Skeletal muscle satellite cell (primary cell): Measurements from ENCODE around the gene NFATC2.

Experiments used
- H3K27me3 ChIP-seq: 2 replicates; pipeline ENCODE4 v1.7.0; 2013; ENCODE audit warnings: low read length; ENCODE audit not compliant: control insufficient read depth, insufficient read depth
- H3K36me3 ChIP-seq: 2 replicates; pipeline ENCODE4 v1.7.0; 2013; ENCODE audit warnings: mild to moderate bottlenecking, control low read depth, low read length; ENCODE audit not compliant: insufficient read depth
- H3K4me1 ChIP-seq: 2 replicates; pipeline ENCODE4 v1.7.0; 2013; ENCODE audit warnings: low read length; ENCODE audit not compliant: control insufficient read depth, insufficient read depth
- H3K4me2 ChIP-seq: 2 replicates; pipeline ENCODE4 v1.7.0; 2013; ENCODE audit warnings: mild to moderate bottlenecking, low read length
- H3K4me3 ChIP-seq: 2 replicates; pipeline ENCODE4 v1.7.0; 2013; ENCODE audit warnings: low read length
- H3K9ac ChIP-seq: 2 replicates; pipeline ENCODE4 v1.7.0; 2013; ENCODE audit warnings: mild to moderate bottlenecking, low read depth, low read length, moderate library complexity
- H3K9me3 ChIP-seq: replicated peaks from 2 replicates; pipeline ENCODE4 v1.7.0; 2013; ENCODE audit warnings: mild to moderate bottlenecking, control low read depth, low read length

Gene NFATC2

DNA sequence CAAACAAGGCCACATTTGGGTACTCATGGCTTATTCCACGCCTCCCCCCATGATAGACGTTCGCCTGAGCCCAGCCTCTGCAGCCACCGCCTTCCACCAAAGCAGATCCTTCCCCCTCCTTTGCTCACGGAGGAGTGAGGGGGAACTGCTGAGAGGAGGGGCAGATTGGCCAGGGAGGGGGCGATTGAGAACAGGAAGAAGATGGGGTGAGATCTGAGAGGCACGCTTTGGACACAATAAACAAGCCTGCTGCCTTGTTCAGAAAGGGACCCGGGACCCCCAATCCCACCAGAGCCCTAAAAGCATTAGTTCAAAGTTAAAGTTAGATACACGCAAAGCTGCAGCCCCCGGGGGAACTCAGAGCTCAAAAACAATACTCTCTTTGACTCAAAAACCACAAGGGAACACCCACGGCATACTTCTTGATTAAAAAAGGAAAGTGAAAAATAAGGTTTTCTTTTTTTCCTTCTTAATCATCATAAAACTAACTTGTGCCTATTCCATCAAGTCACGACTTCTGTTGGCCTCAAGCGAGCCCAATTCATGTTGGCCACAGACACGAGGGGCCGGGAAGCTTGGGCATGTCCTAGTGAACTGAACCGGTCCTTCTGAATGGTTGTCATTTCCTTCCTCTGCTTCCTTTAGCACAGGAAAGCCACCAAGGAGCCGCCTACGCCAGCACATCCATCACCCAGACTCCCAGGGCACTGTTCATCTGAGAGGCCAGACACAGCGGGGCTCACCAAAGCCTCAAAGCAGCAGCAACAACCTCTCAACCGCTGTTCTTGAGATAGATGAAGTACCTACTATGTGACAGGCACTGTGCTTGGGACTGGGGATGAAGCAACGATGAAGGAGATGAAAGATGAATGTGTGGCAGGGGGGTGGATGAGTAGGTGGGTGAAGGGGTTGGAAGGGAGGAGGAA, 44.7 kb downstream of the NFATC2 start:
- H3K4me3 ChIP-seq = no peak overlapping the region
- no peaks in the 10 kb centered on the region for H3K4me1 ChIP-seq
- peaks cover 57% of the 10 kb centered on the region for H3K27me3 ChIP-seq
- H3K9me3 ChIP-seq = no peaks in the 10 kb centered on the region
- no peaks in the 10 kb centered on the region for H3K36me3 ChIP-seq
- H3K9ac ChIP-seq = no peak overlapping the region
- no peak overlapping the region for H3K4me2 ChIP-seq

- no peak overlapping the region for H3K4me3 ChIP-seq
- H3K9me3 ChIP-seq = no peaks in the 10 kb centered on the region
- H3K36me3 ChIP-seq = no peaks in the 10 kb centered on the region
- H3K4me1 ChIP-seq = no peaks in the 10 kb centered on the region
- no peak overlapping the region for H3K4me2 ChIP-seq
- peaks cover 49% of the 10 kb centered on the region for H3K27me3 ChIP-seq
- no peak overlapping the region for H3K9ac ChIP-seq
Observed at GRCh38 chr20:51496964-51497363, 45.6 kb downstream of the NFATC2 start.

DNA sequence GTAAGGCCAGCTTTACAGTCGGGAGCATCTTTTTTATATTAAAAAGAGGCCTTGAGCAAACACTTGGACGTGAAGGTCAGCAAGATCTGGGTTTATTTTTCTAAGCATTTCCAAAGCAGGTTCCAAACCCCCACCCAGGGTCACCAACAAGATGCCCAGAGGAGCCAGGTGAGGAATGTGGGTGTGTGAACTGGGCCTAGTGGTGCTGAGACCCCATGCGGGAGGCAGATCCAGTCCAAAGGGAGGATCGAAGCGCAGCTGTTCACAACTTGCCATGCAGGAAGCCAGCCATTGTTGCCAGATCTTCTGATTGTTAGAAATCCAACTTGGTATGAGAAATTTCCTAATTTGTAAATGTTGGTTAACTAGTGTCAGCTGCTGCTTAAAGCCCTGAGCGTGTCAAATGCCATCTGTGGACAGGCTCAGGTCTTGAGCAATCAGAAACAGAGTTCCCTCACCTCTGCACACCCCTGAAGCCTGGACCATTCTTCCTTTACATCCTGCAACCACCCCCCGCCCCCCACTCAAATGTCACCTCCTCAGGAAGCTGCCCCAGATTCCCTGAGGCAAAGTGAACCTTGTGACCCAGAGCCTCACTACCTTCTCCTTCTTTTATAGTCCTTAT, 46.5 kb downstream of the NFATC2 start:
- Histone ChIP-seq H3K27me3 (peaks cover 52% of the 10 kb centered on the region), H3K4me1 (no peaks in the 10 kb centered on the region)

GRCh38 chr20:51495291-51495690, 47.2 kb downstream of the NFATC2 start:
- Histone ChIP-seq H3K4me2 (no peak overlapping the region), H3K4me3 (no peak overlapping the region), H3K9me3 (no peaks in the 10 kb centered on the region), H3K27me3 (peaks cover 55% of the 10 kb centered on the region), H3K9ac (no peak overlapping the region), H3K36me3 (no peaks in the 10 kb centered on the region), H3K4me1 (no peaks in the 10 kb centered on the region)

More for the DNA sequence above, 46.5 kb downstream of the NFATC2 start:
- H3K4me3 ChIP-seq = no peak overlapping the region
- no peak overlapping the region for H3K4me2 ChIP-seq
- H3K9ac ChIP-seq = no peak overlapping the region
- no peaks in the 10 kb centered on the region for H3K9me3 ChIP-seq
- no peaks in the 10 kb centered on the region for H3K36me3 ChIP-seq

GRCh38 chr20:51494241-51495110, 48.0 kb downstream of the NFATC2 start:
- Histone ChIP-seq H3K4me2 (no peak overlapping the region), H3K9me3 (no peaks in the 10 kb centered on the region), H3K9ac (no peak overlapping the region), H3K27me3 (peaks cover 59% of the 10 kb centered on the region), H3K4me3 (no peak overlapping the region), H3K36me3 (no peaks in the 10 kb centered on the region), H3K4me1 (no peaks in the 10 kb centered on the region)

DNA sequence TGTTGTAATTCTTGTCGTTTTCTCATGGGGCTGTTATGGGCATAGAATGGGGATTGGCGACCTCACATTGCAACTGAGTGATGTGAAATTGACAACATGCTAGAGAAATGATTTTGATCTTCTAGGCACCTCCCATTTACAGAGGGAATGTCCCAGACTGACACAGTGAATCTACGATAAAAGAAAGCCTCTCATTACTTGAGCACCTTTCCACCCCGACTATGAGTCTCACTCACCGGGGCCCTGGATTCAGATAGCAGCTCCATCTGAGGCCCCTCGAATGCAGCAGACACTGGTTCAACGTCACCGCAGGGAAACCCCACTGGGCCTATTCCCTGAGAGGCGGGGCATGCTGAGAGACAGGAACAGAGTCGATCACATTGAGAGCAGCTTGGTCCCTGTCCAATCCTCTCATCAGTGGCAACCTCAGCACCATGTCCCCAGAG, 49.1 kb downstream of the NFATC2 start:
- Histone ChIP-seq H3K36me3 (no peaks in the 10 kb centered on the region), H3K4me2 (no peak overlapping the region), H3K9me3 (no peaks in the 10 kb centered on the region), H3K4me1 (no peaks in the 10 kb centered on the region), H3K9ac (no peak overlapping the region), H3K4me3 (no peak overlapping the region), H3K27me3 (peaks cover 52% of the 10 kb centered on the region)

GRCh38 chr20:51492167-51493092, 50.1 kb downstream of the NFATC2 start:
- Histone ChIP-seq H3K9me3 (no peaks in the 10 kb centered on the region), H3K36me3 (no peaks in the 10 kb centered on the region), H3K4me3 (no peak overlapping the region), H3K9ac (no peak overlapping the region), H3K4me1 (no peaks in the 10 kb centered on the region), H3K27me3 (peaks cover 45% of the 10 kb centered on the region), H3K4me2 (no peak overlapping the region)

DNA sequence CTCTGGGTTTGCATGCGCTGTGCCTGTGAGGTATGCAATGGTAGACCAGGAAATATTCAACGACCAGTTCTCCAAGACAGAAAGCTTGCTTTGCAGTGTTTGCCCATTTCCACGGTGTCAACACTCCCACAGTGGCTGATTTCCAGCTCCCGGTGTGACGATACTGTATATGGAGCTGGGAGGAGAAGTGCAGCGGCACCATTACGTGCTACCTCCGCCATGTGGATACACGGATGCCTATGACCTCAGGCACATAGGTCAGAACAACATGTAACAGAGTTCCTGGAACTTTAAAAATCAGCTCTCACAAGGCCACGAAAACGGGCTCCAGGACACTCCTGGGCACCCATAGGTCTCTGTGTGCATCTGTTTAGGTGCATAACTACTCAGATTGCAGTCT, 51.1 kb downstream of the NFATC2 start:
- Histone ChIP-seq H3K9ac (no peak overlapping the region), H3K27me3 (peaks cover 42% of the 10 kb centered on the region), H3K4me3 (no peak overlapping the region), H3K36me3 (no peaks in the 10 kb centered on the region), H3K4me2 (no peak overlapping the region), H3K9me3 (no peaks in the 10 kb centered on the region), H3K4me1 (no peaks in the 10 kb centered on the region)

DNA sequence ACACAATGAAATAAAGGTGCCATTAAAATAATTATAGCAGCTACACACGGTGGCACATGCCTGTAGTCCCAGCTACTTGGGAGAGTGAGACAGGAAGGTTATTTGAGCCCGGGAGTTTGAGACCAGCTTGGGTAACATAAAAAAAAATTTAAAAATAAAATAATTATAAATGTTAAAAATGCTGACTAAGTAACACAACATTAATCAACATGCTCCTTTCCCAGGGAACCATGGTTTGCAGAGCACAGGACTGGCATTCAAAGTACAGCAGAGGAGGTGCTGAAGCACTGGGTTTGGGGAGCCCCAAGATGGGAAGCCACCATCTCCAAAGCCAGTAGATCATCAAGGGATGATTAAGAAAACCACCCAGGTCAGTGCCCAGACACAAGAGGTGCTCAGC, 51.9 kb downstream of the NFATC2 start:
- H3K4me2 ChIP-seq = no peak overlapping the region
- H3K9me3 ChIP-seq = no peaks in the 10 kb centered on the region
- H3K4me1 ChIP-seq = no peaks in the 10 kb centered on the region
- no peak overlapping the region for H3K4me3 ChIP-seq
- H3K9ac ChIP-seq = no peak overlapping the region
- H3K27me3 ChIP-seq = peaks cover 35% of the 10 kb centered on the region
- no peaks in the 10 kb centered on the region for H3K36me3 ChIP-seq

DNA sequence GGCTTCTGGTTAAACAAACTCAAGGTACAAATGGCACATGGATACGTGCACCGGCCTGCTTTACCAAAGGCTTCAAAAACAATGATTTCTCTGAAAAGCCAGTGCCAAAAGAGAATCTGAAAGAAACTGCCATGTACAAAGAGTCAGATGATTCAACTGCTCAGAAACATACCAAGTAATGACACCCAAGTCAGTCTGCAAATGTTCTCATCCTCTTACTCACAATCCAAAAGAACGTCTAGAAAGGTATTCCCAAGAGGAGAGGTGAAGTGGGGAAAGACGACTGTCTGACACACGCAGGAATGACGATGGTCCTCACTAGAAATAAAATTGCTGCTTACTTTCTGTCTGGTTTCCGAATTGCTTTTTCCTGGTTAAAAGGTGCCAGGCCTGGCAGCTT, 52.9 kb downstream of the NFATC2 start:
- Histone ChIP-seq H3K27me3 (peaks cover 30% of the 10 kb centered on the region), H3K4me2 (no peak overlapping the region), H3K36me3 (no peaks in the 10 kb centered on the region), H3K4me3 (no peak overlapping the region), H3K9me3 (no peaks in the 10 kb centered on the region), H3K4me1 (no peaks in the 10 kb centered on the region), H3K9ac (no peak overlapping the region)
